Heart left ventricle (tissue), 13 donors: ENCODE data around the gene WDR12.
"Not testable (repeated sequence)": the region's sequence is repeated elsewhere in the genome, so short reads cannot be mapped to it uniquely, and the experiment has no call there.

Experiments used
- CTCF ChIP-seq, 12 donors: fragments of 200-600 bp; sonication (generic) in 4 of 12; IDR thresholded peaks; one replicate each; pipeline versions ENCODE4 v1.5.0 to v1.8.0; 2018 to 2022; ENCODE audit warnings: antibody characterized with exemption in 12 of 12, mild to moderate bottlenecking in 5 of 12
- POLR2A ChIP-seq, 2 donors: fragments of 450-650 bp; IDR thresholded peaks; one replicate each; pipeline ENCODE4 v1.6.1; 2017; ENCODE audit warnings: antibody characterized with exemption in 2 of 2, mild to moderate bottlenecking in 2 of 2, moderate library complexity in 2 of 2
- donor health status: ischemic (EF 13 %, LVEDD 7.1; RV severe dilation, severe dysfunction).
- donor health status: DM: no; HTN: yes; CAD: no.
- donor health status: DM: no; HTN: no; CAD: no.
- donor health status: ischemic (EF 25% LVEDD 6.9; RV normal size, moderate dysfunction).
- donor health status: ischemic (EF 25% LVEDD 5.7; RV mildly dilated, moderate dysfunction).
- donor health status: ischemic (EF 35%, LVEDD 5.7; RV mildly dilated, moderate dysfunction).
- donor health status: nonischemic (EF 11% LVEDD 7.7; RV severe dilation, severe dysfunction).
- donor health status: DM: yes; HTN: yes; CAD: no.
- donor health status: PGD.
- donor health status: ischemic (EF 29% LVEDD 5.4; RV normal size, mild dysfunction).
- donor health status: nonischemic (EF 23%, LVEDD 6.1; RV moderate dilation, normal function).

DNA sequence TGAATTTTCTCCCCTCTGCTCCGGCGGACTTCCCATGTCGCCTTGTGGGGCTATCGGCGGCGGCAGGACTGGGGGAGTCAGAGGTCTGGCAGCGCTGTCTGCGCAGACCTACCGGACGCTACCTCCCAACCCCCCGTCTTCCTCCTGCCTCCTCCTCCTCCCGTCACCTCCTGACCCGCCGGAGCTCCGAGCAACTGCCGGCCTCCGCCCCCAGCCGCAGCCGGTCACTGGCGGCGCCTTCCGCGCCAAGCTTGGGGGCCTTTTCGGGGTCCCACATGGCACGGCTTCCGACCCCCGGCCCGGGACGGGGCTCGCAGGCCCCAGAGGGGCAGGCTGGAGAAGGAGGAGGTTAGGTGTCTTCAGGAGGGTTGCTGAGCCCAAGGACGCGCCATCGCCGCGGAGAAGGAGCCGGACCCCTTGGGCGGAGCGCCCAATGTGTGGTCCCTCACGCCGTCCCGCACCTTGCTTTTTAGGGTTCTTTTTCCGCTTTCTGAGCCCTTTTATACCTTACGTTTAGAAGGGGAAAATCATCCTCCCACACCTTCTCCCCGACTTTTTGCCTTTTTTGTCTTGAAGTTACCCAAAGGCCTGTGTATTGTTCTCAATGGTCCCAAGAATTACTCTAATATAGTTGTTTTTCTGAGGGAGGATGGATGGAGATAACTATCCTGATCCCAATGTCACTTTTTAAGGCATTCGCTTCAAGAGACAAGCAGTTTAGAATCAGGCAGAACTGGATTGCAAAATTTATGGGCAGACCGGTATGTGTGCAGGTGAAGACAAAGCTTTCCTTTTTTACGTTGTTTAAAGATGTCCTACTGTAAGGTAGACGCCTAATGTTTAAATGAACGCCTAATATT lies 1.1 kb upstream of the WDR12 start:
- TF ChIP-seq CTCF, POLR2A (IDR thresholded peaks at IDR 0.05): not testable (repeated sequence)
